ENCODE data around the gene KIAA1671.
A peak's percentile ranks its signal among the peaks of the same experiment; 100 is the strongest.

Gene KIAA1671

DNA sequence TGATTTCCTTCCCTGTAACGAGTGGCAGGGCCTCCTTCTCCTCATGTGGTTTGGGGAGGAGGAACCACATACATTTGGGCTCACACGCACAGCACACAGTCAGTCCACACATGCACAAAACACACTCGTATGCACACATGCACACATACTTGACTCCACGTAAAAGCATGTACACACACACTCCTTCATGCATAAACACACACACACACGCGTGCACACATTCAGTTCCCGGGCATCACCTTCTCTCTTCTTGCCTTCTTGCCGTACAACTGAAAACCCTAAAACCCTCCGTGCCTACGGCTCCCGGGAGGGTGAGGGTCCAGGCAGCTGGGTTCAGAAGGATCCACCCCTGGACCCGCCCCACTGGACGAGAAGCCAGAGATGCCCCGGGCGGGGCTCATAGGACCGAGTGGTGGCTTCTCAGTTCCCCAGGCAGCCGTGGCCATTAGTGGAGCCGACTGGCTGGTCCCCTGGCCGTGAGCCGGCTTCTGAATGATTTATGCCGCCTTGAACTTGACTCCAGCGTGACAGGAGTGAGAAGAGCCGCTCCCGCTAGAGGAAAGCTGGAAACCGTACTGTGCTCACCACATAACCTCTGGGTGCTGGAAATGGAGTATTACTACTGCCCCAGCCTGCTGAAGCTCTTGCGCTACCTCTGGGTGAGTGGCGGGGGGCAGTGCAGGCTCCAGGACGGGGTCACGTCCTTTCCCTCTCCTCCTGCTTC lies 117.4 kb downstream of the KIAA1671 start:
- ATAC-seq = no peak

DNA sequence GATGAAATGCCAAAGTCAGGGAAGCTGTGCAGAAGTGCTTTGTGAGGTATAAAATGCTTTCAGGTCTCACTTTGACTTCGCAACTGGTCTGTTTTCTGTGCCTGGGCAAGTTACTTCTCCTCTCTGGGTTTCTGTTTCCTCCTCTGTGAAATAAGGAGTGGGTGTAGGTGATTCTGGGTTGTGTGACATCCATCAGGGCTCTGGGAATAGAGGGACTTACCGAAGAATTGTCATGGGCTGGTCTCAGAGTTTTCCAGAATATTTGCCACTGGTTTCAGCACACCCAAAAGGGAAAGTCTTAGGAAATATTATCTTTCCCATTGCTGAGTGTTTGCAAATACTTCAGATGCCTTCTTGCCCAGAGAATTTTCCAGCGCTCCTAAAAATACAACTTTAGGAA lies 118.4 kb downstream of the KIAA1671 start:
- ATAC-seq = no peak

DNA sequence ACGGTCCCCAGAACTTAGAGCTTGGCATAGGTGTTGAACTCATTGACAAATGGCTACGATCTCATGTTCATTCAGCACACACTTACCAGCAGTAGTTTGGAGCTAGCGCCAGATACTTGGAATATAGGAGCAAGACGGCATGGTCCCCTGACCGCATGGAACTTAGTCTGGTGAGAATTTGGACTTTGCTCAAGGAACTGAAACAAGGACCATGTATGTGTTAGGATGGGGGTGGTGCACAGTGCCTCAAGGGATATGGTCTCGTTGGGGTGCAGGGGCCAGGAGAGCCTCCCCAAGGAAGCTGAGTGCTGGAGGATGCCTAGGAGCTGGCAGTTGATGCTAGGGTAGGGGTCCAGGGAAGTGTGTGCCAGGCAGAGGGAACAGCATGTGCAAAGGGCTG lies 119.2 kb downstream of the KIAA1671 start:
- ATAC-seq = no peak

DNA sequence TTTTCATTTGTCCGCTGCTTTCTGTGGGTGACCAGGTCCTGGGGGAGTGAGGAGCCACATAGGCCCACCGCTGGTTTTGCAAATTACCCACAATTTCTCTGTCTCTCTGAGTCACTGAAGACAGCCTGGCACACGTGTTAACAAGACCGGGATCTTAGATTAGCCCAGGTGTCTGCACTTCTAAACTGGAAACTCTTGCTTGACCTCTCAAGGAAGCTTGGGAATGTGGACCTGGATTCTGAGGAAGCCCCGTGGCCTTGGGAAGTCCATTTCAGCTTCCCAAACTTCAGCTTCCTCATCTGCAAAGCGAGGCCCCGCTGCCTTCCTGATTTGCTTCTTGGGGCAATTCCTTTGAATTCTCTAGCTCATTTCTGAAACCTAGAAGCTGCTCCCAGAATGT lies 119.9 kb downstream of the KIAA1671 start:
- ATAC-seq = no peak

DNA sequence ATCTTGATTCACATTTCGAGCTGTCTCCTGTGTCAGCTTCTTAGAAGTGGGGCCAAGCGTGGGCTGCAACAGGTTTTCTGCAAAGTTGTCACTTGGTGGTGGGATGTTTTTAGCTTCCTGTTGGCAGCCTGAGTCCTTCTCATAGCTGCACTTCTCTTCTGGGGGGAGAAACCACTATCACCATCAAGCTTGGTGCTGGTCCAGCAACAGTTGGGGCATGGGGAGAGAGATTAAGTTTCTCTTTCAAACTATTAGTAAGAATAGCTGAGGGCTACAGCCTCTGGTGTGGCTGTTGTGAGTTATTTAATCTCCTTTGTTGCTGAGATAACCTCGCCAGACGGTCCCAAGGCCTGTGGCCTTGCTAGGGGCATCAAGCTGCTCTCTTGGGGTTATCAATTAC lies 123.8 kb downstream of the KIAA1671 start:
- peak; percentile 59 to 65 for ATAC-seq

DNA sequence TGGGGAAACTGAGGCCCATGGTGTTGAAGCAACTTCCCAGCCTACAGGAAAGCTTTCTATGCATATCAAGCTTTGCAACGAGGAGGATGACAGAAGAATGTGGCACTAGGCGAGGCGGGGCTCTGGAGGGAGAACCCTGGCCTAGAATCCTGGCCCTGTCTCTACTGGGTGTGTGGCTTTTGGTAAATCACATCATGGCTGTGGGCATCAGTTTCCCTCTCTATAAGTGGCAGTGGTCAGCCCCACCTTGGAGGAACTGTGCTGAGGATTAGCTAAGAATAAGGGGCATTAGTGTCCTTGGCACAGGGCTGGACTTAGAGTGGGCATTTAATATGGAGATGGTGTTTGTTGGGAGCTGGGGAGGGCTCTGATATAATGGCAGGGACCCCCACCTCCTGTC lies 124.5 kb downstream of the KIAA1671 start:
- no peak for ATAC-seq

DNA sequence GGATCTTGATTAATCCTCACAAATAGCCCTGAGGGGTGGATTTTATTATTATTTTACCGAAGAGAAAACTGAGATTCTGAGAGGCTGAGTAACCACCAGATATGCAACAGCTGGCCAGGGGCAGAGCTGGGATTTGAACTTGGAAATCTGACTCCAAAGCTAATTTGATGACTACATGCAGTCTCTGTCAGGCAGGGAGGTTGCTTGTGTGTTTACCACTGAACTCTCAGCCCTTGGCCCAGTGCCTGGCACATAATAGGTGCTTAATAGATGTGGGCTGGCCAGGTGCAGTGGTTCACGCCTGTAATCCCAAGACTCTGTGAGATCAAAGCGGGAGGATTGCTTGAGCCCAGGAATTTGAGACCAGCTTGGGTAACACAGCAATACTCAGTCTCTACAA lies 125.4 kb downstream of the KIAA1671 start:
- ATAC-seq = no peak

DNA sequence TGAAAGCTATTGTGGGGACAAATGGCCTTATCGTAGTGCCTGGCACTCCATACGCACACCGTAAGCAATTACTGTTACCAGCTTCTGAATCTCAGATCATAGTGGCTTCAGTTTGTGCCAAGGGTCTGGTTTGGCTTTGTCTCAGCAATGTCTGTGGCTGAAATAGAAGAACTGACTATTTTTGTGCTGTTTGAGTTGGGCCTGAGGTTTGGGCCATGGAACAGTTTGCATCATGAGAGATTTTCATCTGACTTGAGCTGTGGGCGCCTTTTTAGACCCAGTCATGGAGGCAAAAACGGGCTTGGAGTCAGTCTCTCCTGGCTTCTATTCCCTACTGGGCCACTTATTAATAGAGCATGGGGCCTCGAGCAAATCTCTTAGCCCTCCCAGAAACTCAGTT lies 126.1 kb downstream of the KIAA1671 start:
- no peak for ATAC-seq

DNA sequence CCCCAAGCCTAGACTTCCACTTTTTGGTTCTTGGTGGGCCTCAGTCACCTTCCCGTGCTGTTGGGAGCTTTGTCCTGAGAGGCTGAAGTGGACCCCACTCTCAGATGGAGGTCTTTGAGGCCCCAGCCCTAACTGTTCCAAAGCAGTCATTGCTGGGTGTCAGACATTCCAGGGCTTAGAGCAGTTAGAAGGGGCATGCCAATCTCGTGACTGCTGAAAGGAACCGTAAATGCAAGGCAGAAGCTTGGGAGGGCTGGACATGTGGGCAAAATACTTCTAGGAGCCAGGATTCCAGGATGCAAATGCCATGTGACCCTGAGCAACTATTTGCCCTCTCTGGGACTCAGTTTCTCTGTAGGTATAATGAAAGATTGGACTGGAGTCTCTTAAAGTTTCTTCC lies 128.3 kb downstream of the KIAA1671 start:
- ATAC-seq = no peak

DNA sequence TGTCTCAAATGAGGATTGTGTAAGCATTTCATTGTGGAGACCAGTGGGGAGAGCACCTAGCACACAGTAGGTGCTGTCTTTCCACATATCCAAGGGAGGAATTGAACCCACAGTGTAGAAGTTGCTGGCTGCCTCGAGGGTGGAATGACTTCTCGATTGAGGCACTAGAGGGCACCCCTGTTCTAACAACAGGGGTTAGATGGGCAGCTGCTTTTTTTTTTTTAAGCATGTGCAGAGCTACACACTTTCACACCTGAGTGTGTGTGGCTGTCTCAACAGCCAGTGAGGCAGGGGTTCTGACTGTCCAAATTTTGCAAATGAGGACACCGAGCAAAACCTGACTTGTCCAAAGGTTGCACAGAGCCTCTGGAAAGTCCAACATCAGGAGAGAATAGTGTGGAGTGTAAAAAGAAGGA lies 128.9 kb downstream of the KIAA1671 start:
- no peak for ATAC-seq

DNA sequence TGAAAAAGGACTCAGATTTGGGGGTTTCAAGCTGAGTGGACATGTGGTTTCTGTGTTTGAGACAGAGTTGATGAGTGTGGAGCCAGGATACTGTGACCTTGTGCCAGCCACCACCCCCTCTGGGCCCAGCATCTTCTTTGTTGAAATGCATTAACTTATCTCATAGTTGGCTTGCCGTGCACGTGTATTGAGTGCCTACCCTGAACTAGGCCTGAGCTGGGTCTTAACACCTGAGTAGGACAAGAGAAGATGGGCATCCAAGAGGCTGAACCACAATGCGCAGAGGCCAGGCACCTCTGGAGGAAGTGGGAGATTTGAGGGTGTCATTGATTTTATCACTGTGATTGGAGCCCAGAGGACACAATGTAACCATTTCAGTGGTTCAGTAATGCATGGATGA lies 129.6 kb downstream of the KIAA1671 start:
- ATAC-seq = no peak

DNA sequence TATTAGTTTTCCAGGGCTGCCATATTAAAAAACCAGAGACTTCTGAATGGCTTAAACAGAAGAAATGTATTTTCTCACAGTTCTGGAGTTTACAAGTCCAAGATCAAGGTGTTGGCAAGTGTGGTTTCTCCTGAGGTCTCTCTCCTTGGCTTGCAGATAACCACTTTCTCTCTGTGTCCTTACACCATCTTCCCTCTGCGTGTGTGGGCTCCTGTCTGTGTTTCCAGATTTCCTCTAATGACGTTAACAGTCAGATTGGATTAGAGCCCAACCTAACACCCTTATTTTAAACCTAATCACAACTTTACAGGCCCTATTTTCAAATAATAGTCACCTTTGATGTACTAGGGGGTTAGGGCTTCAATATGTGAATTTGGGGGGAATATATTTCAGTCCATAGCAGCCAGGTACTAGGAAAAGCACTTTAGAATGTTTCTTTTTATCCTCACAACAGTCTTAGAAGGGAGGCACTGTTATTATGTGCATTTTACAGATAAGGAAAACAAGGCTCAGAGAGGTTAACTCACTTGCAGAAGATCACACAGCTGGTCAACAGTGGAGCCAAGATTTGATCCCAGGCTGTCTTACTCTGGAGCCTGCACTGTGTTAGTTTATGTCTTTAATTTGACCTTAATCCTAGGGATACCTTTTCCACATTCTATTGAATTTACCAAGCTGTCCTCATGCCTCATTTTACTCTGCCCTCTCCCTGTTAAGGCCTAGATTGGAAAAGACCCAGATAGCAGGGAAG lies 130.7 kb downstream of the KIAA1671 start:
- ATAC-seq = no peak

DNA sequence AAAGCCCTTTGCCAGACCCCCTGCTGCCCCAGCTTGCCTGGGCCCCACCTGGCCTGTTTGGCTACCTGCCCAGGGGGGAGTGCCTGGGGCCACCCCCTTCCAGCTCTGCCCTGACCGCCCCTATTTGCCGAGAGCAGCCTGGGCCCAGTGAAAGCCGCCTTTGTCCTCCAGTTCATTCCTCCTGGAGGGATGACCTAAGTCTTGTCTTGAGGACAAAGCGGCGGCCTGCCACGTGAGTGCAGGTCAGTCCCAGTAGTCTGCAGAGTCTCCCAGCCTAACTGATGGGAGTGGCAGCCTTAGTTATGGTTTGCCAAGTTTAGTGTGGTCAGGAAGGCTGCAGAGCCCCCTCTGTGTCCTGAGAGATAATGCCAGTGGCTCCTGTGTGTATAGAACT lies 131.3 kb downstream of the KIAA1671 start:
- ATAC-seq = no peak

DNA sequence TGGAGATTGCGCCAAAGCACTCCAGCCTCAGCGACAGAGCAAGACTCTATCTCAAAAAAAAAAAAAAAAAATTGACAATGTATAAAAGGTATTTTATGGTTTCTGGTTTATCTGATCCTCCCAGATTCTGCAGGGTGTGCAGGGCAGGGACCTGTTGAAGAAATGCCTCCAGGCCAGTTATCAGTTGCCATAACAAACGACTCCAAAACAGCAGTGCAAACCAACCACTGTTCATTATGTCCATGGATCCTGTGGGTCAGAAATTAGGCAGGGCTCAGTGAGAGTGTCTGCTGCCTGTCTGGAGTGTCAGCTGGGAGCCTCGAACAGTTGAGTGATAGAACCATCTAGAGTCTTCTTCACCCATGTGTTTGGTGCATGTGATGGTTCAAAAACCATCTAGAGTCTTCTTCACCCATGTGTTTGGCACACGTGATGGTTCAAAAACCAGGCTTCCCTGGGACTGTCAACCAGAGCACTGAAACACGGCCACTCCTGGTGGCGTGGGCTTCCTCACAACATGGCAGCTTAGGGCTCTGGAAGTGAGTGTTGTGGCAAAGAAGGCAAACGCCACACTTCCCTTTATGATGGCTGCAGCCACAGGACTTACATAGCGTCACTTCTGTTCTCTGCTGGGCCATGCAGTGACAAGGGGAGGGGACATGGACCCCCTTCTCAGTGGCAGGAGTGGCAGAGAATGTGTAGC lies 132.0 kb downstream of the KIAA1671 start:
- no peak for ATAC-seq

DNA sequence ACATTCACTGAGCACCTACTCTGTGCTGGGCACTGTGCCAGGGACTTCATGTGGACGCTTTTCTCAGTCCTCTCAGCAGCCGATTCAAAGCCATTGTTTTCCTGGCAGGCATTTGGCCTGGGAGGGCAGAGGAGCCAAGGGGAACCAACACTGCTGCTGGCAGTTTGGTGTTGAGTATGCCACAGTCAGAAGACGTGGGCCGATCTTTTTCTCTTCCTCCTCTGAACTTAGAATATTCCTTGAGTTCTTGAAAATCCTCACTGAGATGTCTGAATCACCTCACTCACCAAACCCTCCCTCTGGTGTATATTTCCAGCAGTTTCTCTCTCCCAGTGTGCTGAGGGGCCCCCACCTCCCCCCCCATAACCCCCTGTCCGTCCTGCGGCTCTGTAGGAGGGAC lies 132.6 kb downstream of the KIAA1671 start:
- ATAC-seq = no peak

DNA sequence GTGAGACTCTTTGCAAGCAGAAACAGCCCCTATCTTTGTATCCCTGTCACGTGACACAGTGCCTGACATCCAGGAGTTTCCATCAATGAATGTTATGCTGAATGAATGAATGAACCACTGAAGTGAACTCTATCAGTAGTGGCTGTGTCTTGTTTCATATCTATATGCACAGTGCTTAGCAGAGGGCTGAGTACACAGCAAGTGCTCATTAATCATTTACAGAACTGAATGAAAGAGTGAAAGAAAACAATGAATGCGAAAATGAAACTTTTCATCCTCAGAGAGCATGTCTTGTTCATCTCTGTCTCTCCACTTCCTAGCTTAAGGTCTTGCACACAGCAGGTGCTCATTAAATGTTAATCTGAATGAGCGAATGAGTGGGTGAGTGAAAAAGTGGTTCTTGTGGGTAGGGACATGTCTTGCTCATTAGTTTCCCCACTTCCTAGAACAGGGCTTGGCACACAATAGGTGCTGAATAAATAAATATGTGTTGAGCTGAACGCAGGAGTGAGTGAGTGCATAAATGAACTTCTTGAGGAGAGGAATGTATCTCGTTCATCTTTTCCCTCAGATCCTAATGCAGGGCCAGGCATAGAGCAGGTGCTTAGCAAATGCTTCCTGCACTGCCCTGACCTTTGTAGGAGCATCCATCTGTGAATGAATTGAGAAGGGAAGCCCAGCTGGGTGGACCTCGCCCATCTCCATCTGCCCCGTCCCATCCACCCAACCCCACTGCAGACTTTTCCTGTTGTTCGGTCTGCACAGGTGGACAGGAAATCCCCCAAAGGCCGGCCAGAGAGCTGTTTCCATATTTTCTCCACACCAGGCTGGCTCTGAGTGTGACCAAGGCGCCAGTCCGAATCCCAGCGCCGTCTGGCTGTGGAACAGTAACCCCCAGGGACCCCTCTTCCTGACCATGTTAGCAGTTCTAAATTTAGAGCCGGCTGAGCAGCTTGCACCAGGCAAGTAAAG lies 133.7 kb downstream of the KIAA1671 start:
- ATAC-seq = peak; percentile 91 to 94

DNA sequence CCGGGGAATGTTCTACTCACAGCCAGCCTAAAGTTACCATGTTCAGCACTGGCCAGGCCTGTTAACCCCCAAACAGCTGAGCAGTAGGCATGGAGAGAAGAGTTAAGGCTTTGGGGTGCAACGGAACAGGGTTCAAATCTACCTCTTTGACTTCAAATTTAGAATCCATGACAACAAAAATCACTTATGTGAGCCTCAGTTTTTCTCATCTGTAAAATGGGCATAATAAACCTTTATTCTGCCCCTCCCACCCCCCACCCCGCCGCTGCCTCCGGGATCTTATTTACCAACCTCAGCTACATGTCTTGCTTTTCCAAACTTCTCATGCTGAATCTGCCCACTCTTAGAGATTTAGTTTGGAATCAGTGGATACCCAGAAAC lies 134.4 kb downstream of the KIAA1671 start:
- no peak for ATAC-seq

DNA sequence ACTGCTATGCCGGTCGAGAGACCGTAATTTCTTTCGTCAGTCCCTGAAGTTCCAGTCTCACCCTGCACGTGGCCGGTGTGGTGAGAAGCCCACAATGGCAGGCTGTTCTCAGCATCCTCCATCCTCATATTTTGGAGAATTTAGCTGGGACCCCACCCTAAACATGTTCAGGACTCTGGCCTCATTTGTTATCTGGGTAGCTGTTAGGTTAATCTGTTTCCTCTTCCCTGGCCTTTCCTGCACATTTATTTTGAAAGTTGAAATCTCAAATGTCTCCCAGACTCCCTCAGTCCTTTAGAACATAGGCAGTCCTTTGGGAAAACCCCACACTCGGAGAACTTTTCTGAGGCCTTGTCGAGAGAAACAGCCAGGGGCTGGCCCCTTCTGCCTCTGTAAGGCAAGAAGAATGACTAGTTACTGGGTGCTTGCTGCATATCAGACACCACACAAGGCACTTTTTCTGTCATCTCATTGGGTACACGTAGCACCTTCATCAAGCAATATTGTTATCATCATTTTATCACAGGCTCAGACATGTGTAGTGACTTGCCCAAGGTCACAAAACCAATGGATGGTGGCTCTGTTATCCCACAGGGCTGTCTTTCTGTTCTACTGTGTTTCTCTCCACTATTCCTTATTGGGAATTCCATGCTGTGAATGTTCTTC lies 137.8 kb downstream of the KIAA1671 start:
- no peak for ATAC-seq

DNA sequence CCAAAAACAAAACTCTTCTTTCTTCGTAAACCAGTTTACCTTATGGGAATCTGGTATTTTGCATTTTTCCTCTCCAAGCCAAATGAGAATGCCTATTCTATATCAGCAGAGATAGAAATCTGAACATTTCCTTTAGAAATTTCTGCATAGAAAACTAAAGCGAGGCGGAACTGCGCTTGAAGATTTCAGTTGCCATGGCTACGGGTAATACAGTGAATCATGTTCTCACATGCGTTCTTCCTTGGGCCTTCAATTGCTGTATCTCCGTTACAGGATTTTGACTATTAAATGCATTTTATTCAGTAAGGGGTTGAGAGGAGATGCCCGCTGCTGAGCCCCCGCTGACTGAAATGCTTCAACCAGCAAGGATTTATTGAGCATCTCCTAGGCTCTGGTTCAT lies 138.9 kb downstream of the KIAA1671 start:
- ATAC-seq = no peak

DNA sequence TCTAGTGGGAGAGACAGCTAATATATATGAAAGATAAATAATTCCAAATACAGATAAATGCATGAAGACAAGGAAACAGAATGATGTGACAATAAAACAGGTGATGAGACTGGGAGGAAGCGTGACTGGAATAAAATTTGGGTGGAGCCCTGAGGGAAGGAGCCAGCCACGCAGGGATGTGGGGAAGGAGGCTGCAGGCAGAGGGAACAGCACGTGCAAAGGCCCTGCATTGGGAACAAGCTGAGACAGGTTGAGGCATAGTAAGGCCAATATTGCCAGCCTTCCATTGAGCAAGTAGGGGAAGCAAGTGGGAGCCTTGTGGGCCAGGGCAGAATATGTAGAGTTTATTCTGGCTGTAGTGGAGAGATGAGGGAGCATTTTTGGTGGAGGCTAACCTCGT lies 139.6 kb downstream of the KIAA1671 start:
- ATAC-seq = no peak

DNA sequence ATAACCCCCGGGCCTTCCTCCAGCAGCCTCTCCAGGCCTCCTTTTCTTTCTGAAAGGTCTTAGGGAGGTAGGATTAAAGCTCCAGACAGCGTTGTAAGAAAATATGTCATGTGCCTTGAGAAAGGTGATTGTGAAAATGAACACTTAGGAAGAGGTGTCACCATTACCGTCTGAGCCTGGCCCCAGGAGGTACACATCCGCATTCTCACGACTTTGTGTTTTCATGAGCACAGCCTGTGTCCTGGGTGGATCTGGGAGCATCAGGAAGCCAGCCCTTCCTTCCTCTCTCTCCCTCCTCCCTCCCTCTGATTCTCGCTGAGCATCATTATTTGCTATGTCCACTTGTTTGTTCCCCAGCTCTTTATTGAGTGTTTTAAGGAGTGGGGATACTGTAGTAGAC lies 142.1 kb downstream of the KIAA1671 start:
- no peak for ATAC-seq

DNA sequence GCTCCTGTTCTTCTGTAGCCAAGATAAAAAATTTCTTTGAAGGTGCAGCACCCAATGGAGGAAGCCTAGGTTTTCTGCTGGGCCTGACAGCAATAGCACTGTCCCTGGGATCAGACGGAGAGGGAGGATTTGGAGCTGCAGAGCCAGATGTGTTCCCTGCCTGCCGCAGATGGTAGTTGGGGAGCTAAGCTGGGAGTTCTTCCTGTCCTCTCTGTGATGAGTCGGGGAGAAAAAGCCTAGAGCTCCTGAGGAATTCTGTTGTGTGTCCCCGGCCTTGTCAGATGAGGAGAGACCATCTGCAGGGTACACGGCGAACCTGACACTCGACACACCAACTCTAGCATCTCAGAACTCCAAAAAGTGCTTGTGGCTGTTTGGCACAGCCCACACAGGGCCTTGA lies 143.4 kb downstream of the KIAA1671 start:
- no peak for ATAC-seq
